Progenitor cell of endocrine pancreas (in vitro differentiated cells): ENCODE measurements around the gene CCS. TPM values are rescaled to one million over a fixed set of nuclear protein-coding genes. Genes with fewer than 3 reads are reported as not detected.

Experiments used
- DNase-seq: peaks from one replicate; pipeline ENCODE4 v3.0.0; 2021; ENCODE audit warnings: low spot score; ENCODE audit not compliant: unreplicated experiment
- H3K27ac Mint-ChIP-seq: 2 replicates; pipeline ENCODE4 v1.8.0; 2021; ENCODE audit warnings: mild to moderate bottlenecking, moderate library complexity, mixed read lengths
- H3K27me3 Mint-ChIP-seq: 2 replicates; pipeline ENCODE4 v1.8.0; 2021; ENCODE audit warnings: mixed read lengths
- H3K36me3 Mint-ChIP-seq: 2 replicates; pipeline ENCODE4 v1.8.0; 2022; ENCODE audit warnings: mixed read lengths; ENCODE audit not compliant: insufficient read depth
- H3K4me1 Mint-ChIP-seq: 2 replicates; pipeline ENCODE4 v1.8.0; 2021; ENCODE audit warnings: low read depth, mixed read lengths
- H3K4me3 Mint-ChIP-seq: 2 replicates; pipeline ENCODE4 v1.8.0; 2021; ENCODE audit warnings: low read depth, mild to moderate bottlenecking, moderate library complexity, mixed read lengths
- H3K9me3 Mint-ChIP-seq: 2 replicates; pipeline ENCODE4 v1.8.0; 2021; ENCODE audit warnings: low read depth, mixed read lengths
- CTCF ChIP-seq: fragments of 200-600 bp; sonication (generic); IDR thresholded peaks from one replicate; pipeline ENCODE4 v1.5.0; 2021; ENCODE audit warnings: antibody characterized with exemption, mild to moderate bottlenecking; ENCODE audit not compliant: unreplicated experiment
- total RNA-seq: library from RNA; stranded (reverse); gene quantifications from 2 replicates; pipeline ENCODE4 v1.2.1, GENCODE V29; 2021

The CCS gene
- total RNA-seq, 1 donor from 2014 or later: 49.7 TPM

GRCh38 chr11:66617155-66617834 is 24.3 kb downstream of the CCS start:
- peaks cover 10% of the 10 kb centered on the region for H3K36me3 Mint-ChIP-seq
- H3K9me3 Mint-ChIP-seq: no peaks in the 10 kb centered on the region
- H3K4me3 Mint-ChIP-seq: peak overlapping the region; percentile 98
- H3K27me3 Mint-ChIP-seq: no peaks in the 10 kb centered on the region
- H3K27ac Mint-ChIP-seq: peak overlapping the region; percentile 99
- DNase-seq: no peak
- TF ChIP-seq CTCF: no peak
- peaks cover 35% of the 10 kb centered on the region for H3K4me1 Mint-ChIP-seq

DNA sequence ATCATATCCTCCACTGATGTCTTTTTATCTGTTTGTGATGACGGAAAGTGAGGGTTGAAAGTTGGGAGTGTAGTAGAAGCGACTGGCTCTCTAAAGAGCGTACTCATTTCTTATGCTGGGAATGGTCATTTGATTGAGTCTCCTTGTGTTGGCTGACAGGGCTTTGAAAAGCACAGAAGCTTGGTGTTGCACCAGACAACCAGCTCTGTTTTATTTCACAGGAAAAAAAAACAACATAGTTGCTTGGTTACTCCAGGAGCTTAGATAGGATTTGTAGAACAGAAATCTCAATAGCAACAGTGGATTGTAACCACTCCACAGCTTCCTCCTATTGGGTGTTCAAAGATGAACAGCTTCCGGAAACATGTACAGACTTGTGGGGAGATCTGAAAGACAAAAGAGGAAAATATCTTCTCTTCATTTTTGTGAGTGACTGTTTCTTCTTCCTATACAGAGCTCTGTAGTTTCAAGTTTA is 26.1 kb downstream of the CCS start:
- peak overlapping the region; percentile 99 for H3K27ac Mint-ChIP-seq
- H3K27me3 Mint-ChIP-seq: no peaks in the 10 kb centered on the region
- H3K36me3 Mint-ChIP-seq: peaks cover 12% of the 10 kb centered on the region
- DNase-seq: no peak
- no peaks in the 10 kb centered on the region for H3K9me3 Mint-ChIP-seq
- peaks cover 39% of the 10 kb centered on the region for H3K4me1 Mint-ChIP-seq
- peak overlapping the region; percentile 98 for H3K4me3 Mint-ChIP-seq
- TF ChIP-seq CTCF: no peak

- TF ChIP-seq CTCF: no peak
- H3K4me3 Mint-ChIP-seq: no peak overlapping the region
- H3K36me3 Mint-ChIP-seq: peaks cover 22% of the 10 kb centered on the region
- no peak for DNase-seq
- peaks cover 15% of the 10 kb centered on the region for H3K4me1 Mint-ChIP-seq
- H3K9me3 Mint-ChIP-seq: no peaks in the 10 kb centered on the region
- H3K27ac Mint-ChIP-seq: no peak overlapping the region
- no peaks in the 10 kb centered on the region for H3K27me3 Mint-ChIP-seq
Observed at GRCh38 chr11:66624450-66624849, 31.5 kb downstream of the CCS start.

DNA sequence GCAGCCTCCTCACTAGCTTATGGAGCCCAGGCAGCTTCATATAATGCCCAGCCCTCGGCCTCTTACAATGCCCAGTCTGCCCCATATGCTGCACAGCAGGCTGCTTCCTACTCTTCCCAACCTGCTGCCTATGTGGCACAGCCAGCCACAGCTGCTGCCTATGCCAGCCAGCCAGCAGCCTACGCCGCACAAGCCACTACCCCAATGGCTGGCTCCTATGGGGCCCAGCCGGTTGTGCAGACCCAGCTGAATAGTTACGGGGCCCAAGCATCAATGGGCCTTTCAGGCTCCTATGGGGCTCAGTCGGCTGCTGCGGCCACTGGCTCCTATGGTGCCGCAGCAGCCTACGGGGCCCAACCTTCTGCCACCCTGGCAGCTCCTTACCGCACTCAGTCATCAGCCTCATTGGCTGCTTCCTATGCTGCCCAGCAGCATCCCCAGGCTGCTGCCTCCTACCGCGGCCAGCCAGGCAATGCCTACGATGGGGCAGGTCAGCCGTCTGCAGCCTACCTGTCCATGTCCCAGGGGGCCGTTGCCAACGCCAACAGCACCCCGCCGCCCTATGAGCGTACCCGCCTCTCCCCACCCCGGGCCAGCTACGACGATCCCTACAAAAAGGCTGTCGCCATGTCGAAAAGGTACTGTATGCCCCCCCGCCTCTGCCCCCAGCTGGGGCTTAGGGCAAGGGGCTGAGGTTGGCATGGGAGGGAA is 32.2 kb downstream of the CCS start:
- no peak for DNase-seq

More for the DNA sequence above, 32.2 kb downstream of the CCS start:
- Mint-ChIP-seq H3K27ac (no peak overlapping the region), H3K4me1 (peaks cover 11% of the 10 kb centered on the region), H3K36me3 (peaks cover 24% of the 10 kb centered on the region), H3K27me3 (no peaks in the 10 kb centered on the region), H3K4me3 (no peak overlapping the region), H3K9me3 (no peaks in the 10 kb centered on the region)
- no peak for TF ChIP-seq CTCF
